Keratinocyte (primary cell): ENCODE results near the gene CES5A. TPM values are rescaled to one million over a fixed set of nuclear protein-coding genes. Genes with fewer than 3 reads are reported as not detected.

Experiments
- DNase-seq: peaks from one replicate; pipeline ENCODE4 v3.0.0-alpha.2; 2011; ENCODE audit warnings: low read depth, missing footprints, low spot score
- FAIRE-seq: peaks from 2 replicates; lab custom pipeline; 2011; peaks lifted over from hg19 to GRCh38; lab: Jason Lieb, UNC
- H2AFZ ChIP-seq: 2 replicates; pipeline ENCODE4 v1.6.0; 2012; ENCODE audit warnings: low read length, control low read depth, inconsistent platforms; ENCODE audit not compliant: control insufficient read depth
- H3K27ac ChIP-seq: 2 replicates; pipeline ENCODE4 v1.5.1; 2011; ENCODE audit warnings: low read length; ENCODE audit not compliant: control insufficient read depth, insufficient read depth
- H3K27me3 ChIP-seq: 3 replicates; pipeline ENCODE4 v1.6.0; 2011; ENCODE audit warnings: low read length; ENCODE audit not compliant: control insufficient read depth, insufficient read depth; ENCODE audit errors: extremely low read depth
- H3K36me3 ChIP-seq, 2 experiments: 2 replicates in 1 of 2; 3 replicates in 1 of 2; pipeline ENCODE4 v1.5.1; 2011; ENCODE audit warnings: low read length in 2 of 2, mild to moderate bottlenecking in 1 of 2; ENCODE audit not compliant: control insufficient read depth in 2 of 2, insufficient read depth in 2 of 2; ENCODE audit errors: extremely low read depth in 1 of 2
- H3K4me1 ChIP-seq: 3 replicates; pipeline ENCODE4 v1.5.1; 2011; ENCODE audit warnings: low read length; ENCODE audit not compliant: control insufficient read depth, insufficient read depth; ENCODE audit errors: extremely low read depth
- H3K4me2 ChIP-seq: 3 replicates; pipeline ENCODE4 v1.6.0; 2011; ENCODE audit warnings: low read depth, low read length; ENCODE audit not compliant: control insufficient read depth, insufficient read depth; ENCODE audit errors: extremely low read depth
- H3K4me3 ChIP-seq, 3 experiments: fragments of 200-600 bp in 1 of 3; sonication (generic) in 1 of 3; 2 replicates in 2 of 3; 3 replicates in 1 of 3; pipeline ENCODE4 v1.5.1; 2011 to 2016; ENCODE audit warnings: low read length in 3 of 3, mild to moderate bottlenecking in 3 of 3, control low read depth in 2 of 3, inconsistent platforms in 1 of 3, low read depth in 1 of 3, mixed read lengths in 1 of 3, mixed run types in 1 of 3, moderate library complexity in 1 of 3; ENCODE audit not compliant: control insufficient read depth in 2 of 3, insufficient read depth in 2 of 3; ENCODE audit errors: extremely low read depth in 1 of 3
- H3K79me2 ChIP-seq: 2 replicates; pipeline ENCODE4 v1.6.0; 2012; ENCODE audit warnings: low read length; ENCODE audit not compliant: control insufficient read depth, insufficient read depth
- H3K9ac ChIP-seq: 3 replicates; pipeline ENCODE4 v1.6.0; 2011; ENCODE audit warnings: low read length; ENCODE audit not compliant: control insufficient read depth, insufficient read depth; ENCODE audit errors: extremely low read depth
- H3K9me1 ChIP-seq: 3 replicates; pipeline ENCODE4 v1.6.0; 2011; ENCODE audit warnings: low read length; ENCODE audit not compliant: control insufficient read depth, insufficient read depth; ENCODE audit errors: extremely low read depth
- H3K9me3 ChIP-seq: 2 replicates; pipeline ENCODE4 v1.5.1; 2012; ENCODE audit warnings: low read depth, low read length; ENCODE audit not compliant: control insufficient read depth
- H4K20me1 ChIP-seq: 3 replicates; pipeline ENCODE4 v1.6.0; 2011; ENCODE audit warnings: low read length; ENCODE audit not compliant: control insufficient read depth, insufficient read depth; ENCODE audit errors: extremely low read depth
- EZH2 ChIP-seq: IDR thresholded peaks from one replicate; pipeline ENCODE4 v1.6.1; 2012; ENCODE audit warnings: inconsistent platforms, mild to moderate bottlenecking, low read length, moderate library complexity
- dilution Hi-C: fragments of 300-500 bp; cut with MboI; formaldehyde crosslinking; loops from one replicate; pipeline ENCODE4 v1.7.0; 2020; ENCODE audit warnings: low sequenced_read_pairs; ENCODE audit not compliant: extremely low pct_ligation_motif_present
- polyA plus RNA-seq, 5 experiments: library from polyadenylated mRNA; depleted of rRNA in 3 of 5; stranded (reverse) in 3 of 5; stranded (forward) in 1 of 5; unstranded in 1 of 5; fragments of >200 nt; gene quantifications; 1 replicate in 1 of 5; 2 replicates in 3 of 5; 3 replicates in 1 of 5; pipeline versions ENCODE4 v1.2.1 to v1.2.3, GENCODE V29; 2011 to 2012; ENCODE audit warnings: missing spikeins in 2 of 5, low read depth in 1 of 5, low replicate concordance in 1 of 5
- TF ChIP-seq, protein P1 (sequence below), 3 experiments: IDR thresholded peaks in 1 of 3; conservative IDR thresholded peaks in 1 of 3; optimal IDR thresholded peaks in 1 of 3; 2 replicates in 2 of 3; 3 replicates in 1 of 3; pipeline versions ENCODE3 to v1.5.1; 2011; ENCODE audit warnings: low read length in 3 of 3, mild to moderate bottlenecking in 3 of 3, moderate library complexity in 2 of 3, control low read depth in 1 of 3, inconsistent platforms in 1 of 3; ENCODE audit not compliant: insufficient read depth in 2 of 3; ENCODE audit errors: extremely low read depth in 1 of 3

Gene CES5A
- polyA plus RNA-seq, 1 donor (not counting 4 experiments of a cell fraction or from before 2014, with no cell fraction given): not detected

- H3K4me2 ChIP-seq: no peak overlapping the region
- no peaks in the 10 kb centered on the region for H3K9me1 ChIP-seq
- H3K9me3 ChIP-seq: no peaks in the 10 kb centered on the region
- no peaks in the 10 kb centered on the region for H3K27me3 ChIP-seq
- H3K36me3 ChIP-seq: no peaks in the 10 kb centered on the region
- H2AFZ ChIP-seq: no peak overlapping the region
- H3K79me2 ChIP-seq: no peaks in the 10 kb centered on the region
- no peak overlapping the region for H3K27ac ChIP-seq
- FAIRE-seq (no peak), DNase-seq (no peak)
- H4K20me1 ChIP-seq: no peaks in the 10 kb centered on the region
- peaks cover 5% of the 10 kb centered on the region for H3K4me1 ChIP-seq
- H3K9ac ChIP-seq: no peak overlapping the region
- H3K4me3 ChIP-seq: no peak overlapping the region
- dilution Hi-C loops: no loop called here
- TF ChIP-seq, protein P1, sequence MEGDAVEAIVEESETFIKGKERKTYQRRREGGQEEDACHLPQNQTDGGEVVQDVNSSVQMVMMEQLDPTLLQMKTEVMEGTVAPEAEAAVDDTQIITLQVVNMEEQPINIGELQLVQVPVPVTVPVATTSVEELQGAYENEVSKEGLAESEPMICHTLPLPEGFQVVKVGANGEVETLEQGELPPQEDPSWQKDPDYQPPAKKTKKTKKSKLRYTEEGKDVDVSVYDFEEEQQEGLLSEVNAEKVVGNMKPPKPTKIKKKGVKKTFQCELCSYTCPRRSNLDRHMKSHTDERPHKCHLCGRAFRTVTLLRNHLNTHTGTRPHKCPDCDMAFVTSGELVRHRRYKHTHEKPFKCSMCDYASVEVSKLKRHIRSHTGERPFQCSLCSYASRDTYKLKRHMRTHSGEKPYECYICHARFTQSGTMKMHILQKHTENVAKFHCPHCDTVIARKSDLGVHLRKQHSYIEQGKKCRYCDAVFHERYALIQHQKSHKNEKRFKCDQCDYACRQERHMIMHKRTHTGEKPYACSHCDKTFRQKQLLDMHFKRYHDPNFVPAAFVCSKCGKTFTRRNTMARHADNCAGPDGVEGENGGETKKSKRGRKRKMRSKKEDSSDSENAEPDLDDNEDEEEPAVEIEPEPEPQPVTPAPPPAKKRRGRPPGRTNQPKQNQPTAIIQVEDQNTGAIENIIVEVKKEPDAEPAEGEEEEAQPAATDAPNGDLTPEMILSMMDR (optimal IDR thresholded peaks at IDR 0.05 in 1 of 3, IDR thresholded peaks at IDR 0.05 in 1 of 3, conservative IDR thresholded peaks at IDR 0.05 in 1 of 3; ENCODE audit: extremely low read depth in 1 of 3, insufficient read depth in 2 of 3, low read length in 3 of 3): no peak
- TF ChIP-seq EZH2: no peak
These were observed 34.7 kb upstream of the CES5A start for GRCh38 chr16:55909876-55910275.

GRCh38 chr16:55908641-55909040 lies 33.5 kb upstream of the CES5A start:
- FAIRE-seq: no peak
- H3K9ac ChIP-seq: no peak overlapping the region

More at GRCh38 chr16:55908641-55909040, 33.5 kb upstream of the CES5A start:
- Histone ChIP-seq H3K27me3 (no peaks in the 10 kb centered on the region), H3K4me3 (no peak overlapping the region), H3K27ac (no peak overlapping the region), H3K79me2 (no peaks in the 10 kb centered on the region), H4K20me1 (no peaks in the 10 kb centered on the region), H3K36me3 (no peaks in the 10 kb centered on the region), H3K4me2 (no peak overlapping the region), H2AFZ (no peak overlapping the region), H3K9me1 (no peaks in the 10 kb centered on the region), H3K4me1 (peaks cover 2% of the 10 kb centered on the region), H3K9me3 (no peaks in the 10 kb centered on the region)
- DNase-seq: no peak
- TF ChIP-seq, protein P1 (optimal IDR thresholded peaks at IDR 0.05 in 1 of 3, IDR thresholded peaks at IDR 0.05 in 1 of 3, conservative IDR thresholded peaks at IDR 0.05 in 1 of 3; ENCODE audit: extremely low read depth in 1 of 3, insufficient read depth in 2 of 3, low read length in 3 of 3): no peak
- no peak for TF ChIP-seq EZH2
- dilution Hi-C loops: no loop called here
